Gastrocnemius medialis (tissue), 4 donors: ENCODE results near the gene PCDHGA8.

Experiments used
- POLR2A ChIP-seq, 2 donors: fragments of 450-650 bp; IDR thresholded peaks; one replicate each; pipeline ENCODE4 v1.6.1; 2017; ENCODE audit warnings: antibody characterized with exemption in 2 of 2, mild to moderate bottlenecking in 2 of 2, moderate library complexity in 2 of 2
- TF ChIP-seq, protein P1 (sequence below), 5 experiments: fragments of 450-650 bp in 3 of 5; fragments of 200-600 bp in 2 of 5; sonication (generic) in 2 of 5; IDR thresholded peaks in 4 of 5; conservative IDR thresholded peaks in 1 of 5; 1 replicate in 4 of 5; 2 replicates in 1 of 5; pipeline ENCODE4 v1.5.1; 2016 to 2019; ENCODE audit warnings: antibody characterized with exemption in 5 of 5, mild to moderate bottlenecking in 3 of 5, moderate library complexity in 3 of 5

- TF ChIP-seq, protein P1, sequence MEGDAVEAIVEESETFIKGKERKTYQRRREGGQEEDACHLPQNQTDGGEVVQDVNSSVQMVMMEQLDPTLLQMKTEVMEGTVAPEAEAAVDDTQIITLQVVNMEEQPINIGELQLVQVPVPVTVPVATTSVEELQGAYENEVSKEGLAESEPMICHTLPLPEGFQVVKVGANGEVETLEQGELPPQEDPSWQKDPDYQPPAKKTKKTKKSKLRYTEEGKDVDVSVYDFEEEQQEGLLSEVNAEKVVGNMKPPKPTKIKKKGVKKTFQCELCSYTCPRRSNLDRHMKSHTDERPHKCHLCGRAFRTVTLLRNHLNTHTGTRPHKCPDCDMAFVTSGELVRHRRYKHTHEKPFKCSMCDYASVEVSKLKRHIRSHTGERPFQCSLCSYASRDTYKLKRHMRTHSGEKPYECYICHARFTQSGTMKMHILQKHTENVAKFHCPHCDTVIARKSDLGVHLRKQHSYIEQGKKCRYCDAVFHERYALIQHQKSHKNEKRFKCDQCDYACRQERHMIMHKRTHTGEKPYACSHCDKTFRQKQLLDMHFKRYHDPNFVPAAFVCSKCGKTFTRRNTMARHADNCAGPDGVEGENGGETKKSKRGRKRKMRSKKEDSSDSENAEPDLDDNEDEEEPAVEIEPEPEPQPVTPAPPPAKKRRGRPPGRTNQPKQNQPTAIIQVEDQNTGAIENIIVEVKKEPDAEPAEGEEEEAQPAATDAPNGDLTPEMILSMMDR (IDR thresholded peaks at IDR 0.05 in 4 of 5, conservative IDR thresholded peaks at IDR 0.05 in 1 of 5): no peak
- TF ChIP-seq POLR2A (IDR thresholded peaks at IDR 0.05): no peak
Observed at GRCh38 chr5:141343953-141344463, 48.4 kb upstream of the PCDHGA8 start.
